Measurements from ENCODE around the gene RPTOR. TPM values are rescaled to one million over a fixed set of nuclear protein-coding genes. Genes with fewer than 3 reads are reported as not detected.

Gene RPTOR
- total and polyA plus RNA-seq, 10 of the 15 experiments (the other 5 are each of a cell fraction or from before 2014, with no cell fraction given), result 0.18 to 32.1 (median 7.8) TPM

DNA sequence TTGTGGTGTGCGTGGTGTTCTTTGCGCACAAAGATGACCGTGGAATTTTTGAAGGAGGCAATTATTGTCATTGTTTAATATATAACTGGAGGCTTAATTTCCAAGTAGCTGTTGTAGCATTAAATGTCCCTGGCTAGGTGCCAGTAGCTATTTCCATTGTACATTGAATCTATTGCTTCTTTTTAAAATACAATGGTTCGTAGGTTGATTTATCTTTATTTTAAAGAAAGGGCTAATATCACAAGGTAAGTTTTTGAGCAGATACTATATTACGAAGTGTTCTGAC, 127.1 kb downstream of the RPTOR start:
- TF ChIP-seq ESRRA (IDR thresholded peaks at IDR 0.05; ENCODE audit: low read length) (no peak), ZBTB4 (CRISPR knock-in tag; IDR thresholded peaks at IDR 0.05) (no peak), ATF2 (IDR thresholded peaks at IDR 0.05; ENCODE audit: low read length) (no peak), TCF7 (IDR thresholded peaks at IDR 0.05; ENCODE audit: borderline replicate concordance) (no peak), ZNF384 (IDR thresholded peaks at IDR 0.05; ENCODE audit: borderline replicate concordance, low read depth, low read length) (no peak), USF2 (IDR thresholded peaks at IDR 0.05; ENCODE audit: borderline replicate concordance, low read depth, low read length) (no peak), TAF1 (IDR thresholded peaks at IDR 0.05; ENCODE audit: borderline replicate concordance, low read depth, low read length) (no peak), MLLT1 (IDR thresholded peaks at IDR 0.05) (no peak), CREM (IDR thresholded peaks at IDR 0.05; ENCODE audit: low read depth) (no peak), FOXM1 (IDR thresholded peaks at IDR 0.05; ENCODE audit: low read depth, low read length) (no peak)
- DNase-seq (ENCODE audit: low read depth, low spot score), result no peak
- 97% methylated on average over 5 of the region's 5 CpGs for WGBS (ENCODE audit: insufficient coverage, insufficient replicate concordance, low lambda C conversion rate, missing lambda C conversion rate)
- CTCF ChIA-PET, result no interaction called here
- SMC1A ChIA-PET (ENCODE audit: uncharacterized antibody, unreplicated experiment), result no interaction called here
- peaks cover 0 to 1% of the 10 kb centered on the region in 2 experiments; a peak in 2 of 4 replicates for H3K36me3 ChIP-seq (ENCODE audit: control insufficient read depth in 2 of 2, insufficient read depth in 2 of 2, low read length in 1 of 2)
- BruUV-seq (replicated peaks), result no TSS peak
- RAD21 ChIA-PET (ENCODE audit: unreplicated experiment), result no interaction called here
- H3K9me3 ChIP-seq (replicated peaks; ENCODE audit: control insufficient read depth, insufficient read depth, low read length), result no peaks in the 10 kb centered on the region
- H3K27ac ChIP-seq (ENCODE audit: control insufficient read depth, insufficient read depth), result no peak overlapping the region
- no peaks in the 10 kb centered on the region for H3K79me2 ChIP-seq (ENCODE audit: control insufficient read depth, insufficient read depth, low read length)
- no peak for FAIRE-seq
- no peak overlapping the region for H3K4me3 ChIP-seq
- in situ Hi-C loops (cut with MboI) (no loop called here), intact Hi-C loops (cut with micrococcal nuclease; ENCODE audit: unreplicated experiment) (no loop called here)
- peaks cover 12% of the 10 kb centered on the region for H3K4me1 ChIP-seq (ENCODE audit: control insufficient read depth, insufficient read depth, low read length)
- H3K27me3 ChIP-seq (replicated peaks in 1 of 2; ENCODE audit: control insufficient read depth in 2 of 2, insufficient read depth in 2 of 2, low read length in 1 of 2), result no peaks in the 10 kb centered on the region
- H3K4me2 ChIP-seq (ENCODE audit: control insufficient read depth, insufficient read depth), result no peak overlapping the region
- no peak for ATAC-seq
- H4K20me1 ChIP-seq (ENCODE audit: control insufficient read depth, insufficient read depth), result no peaks in the 10 kb centered on the region
- no peak overlapping the region for H3K9ac ChIP-seq (ENCODE audit: control insufficient read depth, insufficient read depth, low read length)
- POLR2A ChIA-PET, result no interaction called here
- no peak overlapping the region for H2AFZ ChIP-seq (ENCODE audit: control insufficient read depth, low read depth, low read length)
